ENCODE results near the gene ACTR3.

DNA sequence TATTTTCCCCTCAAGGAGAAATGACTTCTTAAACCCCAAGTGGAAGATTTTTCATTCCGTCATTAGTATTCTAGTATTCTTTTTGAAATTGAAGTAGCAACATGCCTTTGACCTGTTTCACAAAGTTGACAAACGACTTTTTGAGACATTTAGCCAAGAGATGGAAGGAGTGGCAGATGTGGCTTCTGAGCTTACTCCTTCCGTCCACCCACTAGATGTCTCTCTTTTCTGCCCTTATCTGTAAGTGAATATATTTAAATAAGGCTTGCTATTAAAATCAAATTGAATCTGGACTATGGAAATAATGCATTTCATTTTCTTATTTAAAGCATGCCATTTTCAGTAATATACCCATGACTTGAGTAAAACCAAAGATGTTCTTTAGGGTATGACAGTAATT is 74.1 kb downstream of the ACTR3 start:
- TF ChIP-seq, protein P1, sequence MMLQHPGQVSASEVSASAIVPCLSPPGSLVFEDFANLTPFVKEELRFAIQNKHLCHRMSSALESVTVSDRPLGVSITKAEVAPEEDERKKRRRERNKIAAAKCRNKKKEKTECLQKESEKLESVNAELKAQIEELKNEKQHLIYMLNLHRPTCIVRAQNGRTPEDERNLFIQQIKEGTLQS (CRISPR knock-in tag; conservative IDR thresholded peaks at IDR 0.05) = no peak
- TF ChIP-seq, protein P2, sequence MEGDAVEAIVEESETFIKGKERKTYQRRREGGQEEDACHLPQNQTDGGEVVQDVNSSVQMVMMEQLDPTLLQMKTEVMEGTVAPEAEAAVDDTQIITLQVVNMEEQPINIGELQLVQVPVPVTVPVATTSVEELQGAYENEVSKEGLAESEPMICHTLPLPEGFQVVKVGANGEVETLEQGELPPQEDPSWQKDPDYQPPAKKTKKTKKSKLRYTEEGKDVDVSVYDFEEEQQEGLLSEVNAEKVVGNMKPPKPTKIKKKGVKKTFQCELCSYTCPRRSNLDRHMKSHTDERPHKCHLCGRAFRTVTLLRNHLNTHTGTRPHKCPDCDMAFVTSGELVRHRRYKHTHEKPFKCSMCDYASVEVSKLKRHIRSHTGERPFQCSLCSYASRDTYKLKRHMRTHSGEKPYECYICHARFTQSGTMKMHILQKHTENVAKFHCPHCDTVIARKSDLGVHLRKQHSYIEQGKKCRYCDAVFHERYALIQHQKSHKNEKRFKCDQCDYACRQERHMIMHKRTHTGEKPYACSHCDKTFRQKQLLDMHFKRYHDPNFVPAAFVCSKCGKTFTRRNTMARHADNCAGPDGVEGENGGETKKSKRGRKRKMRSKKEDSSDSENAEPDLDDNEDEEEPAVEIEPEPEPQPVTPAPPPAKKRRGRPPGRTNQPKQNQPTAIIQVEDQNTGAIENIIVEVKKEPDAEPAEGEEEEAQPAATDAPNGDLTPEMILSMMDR (IDR thresholded peaks at IDR 0.05) = no peak
- no peak for TF ChIP-seq KAT7 (CRISPR knock-in tag; IDR thresholded peaks at IDR 0.05; ENCODE audit: borderline replicate concordance)
- TF ChIP-seq, protein P3, sequence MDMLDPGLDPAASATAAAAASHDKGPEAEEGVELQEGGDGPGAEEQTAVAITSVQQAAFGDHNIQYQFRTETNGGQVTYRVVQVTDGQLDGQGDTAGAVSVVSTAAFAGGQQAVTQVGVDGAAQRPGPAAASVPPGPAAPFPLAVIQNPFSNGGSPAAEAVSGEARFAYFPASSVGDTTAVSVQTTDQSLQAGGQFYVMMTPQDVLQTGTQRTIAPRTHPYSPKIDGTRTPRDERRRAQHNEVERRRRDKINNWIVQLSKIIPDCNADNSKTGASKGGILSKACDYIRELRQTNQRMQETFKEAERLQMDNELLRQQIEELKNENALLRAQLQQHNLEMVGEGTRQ (CRISPR knock-in tag; IDR thresholded peaks at IDR 0.05) = no peak

Measured in WTC11 (cell line).